Measurements from ENCODE around the gene EPHB2.
A peak's percentile ranks its signal among the peaks of the same experiment; 100 is the strongest.

- no peak for TF ChIP-seq POLR2A (IDR thresholded peaks at IDR 0.05)
- peak; percentile 48 to 72 (median 56) for TF ChIP-seq CTCF (IDR thresholded peaks at IDR 0.05)
These were observed 36.9 kb upstream of the EPHB2 start for GRCh38 chr1:22673486-22674409.

Measured in testis (tissue), 2 donors.